ENCODE data around the gene ATP2B2.

Gene ATP2B2

DNA sequence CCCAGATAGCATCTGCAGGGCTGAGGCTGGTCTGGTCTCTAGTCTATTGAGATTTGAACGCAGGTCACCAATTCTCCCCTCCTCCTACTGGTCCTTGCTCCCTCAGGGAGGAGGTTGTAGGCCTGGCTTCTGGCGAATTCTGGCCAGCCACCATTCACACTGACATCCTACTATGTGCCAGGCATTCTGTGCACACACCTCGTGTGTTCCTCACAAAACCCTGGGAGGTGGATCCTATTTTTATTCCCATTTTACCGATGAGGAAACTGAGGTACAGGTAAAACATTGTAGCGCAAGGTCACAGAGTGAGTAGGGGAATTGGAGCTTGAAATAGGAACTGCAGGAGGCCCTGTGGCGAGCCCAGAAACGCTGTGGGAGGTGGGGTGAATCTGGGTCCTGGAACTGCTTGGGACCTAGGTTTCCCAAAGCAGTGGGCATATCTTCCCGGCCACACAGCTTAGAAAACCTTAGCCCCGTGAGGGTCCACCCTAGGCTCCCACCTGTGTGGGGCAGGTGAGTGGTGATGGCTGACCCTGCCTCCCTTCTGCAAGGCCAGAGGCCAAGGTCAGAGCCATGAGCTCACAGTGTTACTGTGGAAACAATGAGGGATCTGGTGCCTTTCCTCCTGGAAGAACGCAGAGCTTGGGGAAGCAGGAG is 4.8 kb upstream of the ATP2B2 start:
- no peak for DNase-seq

DNA sequence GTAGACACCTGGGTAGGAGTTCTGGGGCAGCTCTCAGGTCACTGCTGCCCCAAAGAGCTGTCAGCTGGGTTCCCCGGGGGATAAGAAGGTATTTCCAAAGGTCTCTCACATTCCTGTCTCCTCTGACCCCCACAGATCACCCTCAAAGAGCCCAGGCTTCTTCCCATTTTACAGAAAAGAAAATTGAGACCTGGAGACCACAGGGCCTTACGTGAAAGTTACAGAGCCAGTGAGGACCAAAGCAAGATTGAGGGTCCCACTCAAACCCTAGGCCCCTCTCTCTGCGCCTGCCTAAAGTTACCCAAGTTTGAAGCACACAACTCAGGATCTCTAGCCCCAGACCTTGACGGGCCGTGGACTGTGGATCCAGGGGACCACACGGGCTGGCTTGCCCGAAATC is 3.9 kb upstream of the ATP2B2 start:
- no peak for DNase-seq

DNA sequence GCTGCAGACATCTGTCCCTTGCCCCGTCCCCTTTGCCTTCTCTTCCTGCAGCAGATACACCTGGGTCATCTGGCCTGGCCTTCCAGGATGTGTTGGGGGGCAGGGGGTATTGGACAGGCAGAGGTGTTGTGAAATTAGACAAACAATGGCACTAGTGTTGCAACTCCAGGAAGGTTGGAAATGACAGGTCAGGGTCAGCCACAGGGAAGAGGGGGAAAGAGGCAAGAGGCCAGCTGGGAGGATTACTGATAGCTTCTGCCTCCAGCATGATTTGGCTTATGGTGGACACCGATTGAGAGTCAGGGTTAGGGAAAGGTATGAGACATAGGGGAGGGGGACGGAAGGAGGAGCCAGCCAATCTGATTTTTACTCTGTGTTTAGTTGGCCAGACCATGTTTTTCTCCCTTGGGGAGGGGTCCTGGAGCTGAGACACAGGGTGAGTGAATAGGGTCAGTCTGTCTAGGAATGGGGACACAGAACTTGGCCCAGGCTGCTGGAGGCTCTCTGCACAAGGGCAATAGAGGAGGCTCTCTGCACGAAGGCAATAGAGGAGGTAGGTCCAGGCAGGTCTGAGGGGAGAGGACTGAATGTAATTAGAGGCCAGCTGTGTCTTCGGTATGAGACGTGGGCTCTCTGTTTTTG is 3.4 kb upstream of the ATP2B2 start:
- no peak for DNase-seq

DNA sequence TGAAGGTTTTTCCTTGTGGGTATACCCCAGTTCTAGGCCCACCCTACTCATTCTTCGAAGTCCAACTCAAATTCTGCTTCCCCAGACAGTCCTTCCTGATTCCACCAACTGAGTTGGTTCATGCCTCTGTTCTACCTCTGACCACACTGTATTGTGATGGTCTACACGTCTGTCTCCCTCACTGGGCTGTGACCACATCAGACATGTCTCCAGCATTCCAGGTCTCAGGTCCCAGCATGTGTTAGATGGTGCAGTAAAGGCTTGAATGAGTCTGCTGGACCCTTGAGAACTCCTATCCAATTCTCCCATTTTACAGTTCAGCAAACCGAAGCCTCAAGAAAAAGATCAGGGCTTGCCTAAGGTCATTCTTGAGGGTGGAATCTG is 2.8 kb upstream of the ATP2B2 start:
- DNase-seq: no peak

DNA sequence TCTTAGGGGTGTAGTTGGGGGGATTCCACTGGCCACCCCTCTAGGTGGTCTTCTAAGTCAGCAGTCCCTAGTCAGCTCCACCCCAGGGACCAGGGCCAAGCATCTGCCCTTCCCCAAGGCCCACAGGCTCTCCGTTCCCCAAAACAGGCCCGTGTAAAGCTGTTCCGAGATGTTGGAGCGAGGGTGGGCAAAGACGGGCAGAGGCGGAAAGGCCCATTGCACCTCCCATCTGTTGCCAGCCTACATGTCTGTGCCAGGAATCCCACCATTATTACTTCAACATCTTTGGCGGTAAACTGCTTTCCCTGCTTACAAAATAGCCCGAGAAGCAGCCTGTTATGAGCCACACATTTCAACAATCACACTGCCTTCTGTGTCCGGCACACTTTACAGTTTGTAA is 1.9 kb upstream of the ATP2B2 start:
- no peak for DNase-seq

DNA sequence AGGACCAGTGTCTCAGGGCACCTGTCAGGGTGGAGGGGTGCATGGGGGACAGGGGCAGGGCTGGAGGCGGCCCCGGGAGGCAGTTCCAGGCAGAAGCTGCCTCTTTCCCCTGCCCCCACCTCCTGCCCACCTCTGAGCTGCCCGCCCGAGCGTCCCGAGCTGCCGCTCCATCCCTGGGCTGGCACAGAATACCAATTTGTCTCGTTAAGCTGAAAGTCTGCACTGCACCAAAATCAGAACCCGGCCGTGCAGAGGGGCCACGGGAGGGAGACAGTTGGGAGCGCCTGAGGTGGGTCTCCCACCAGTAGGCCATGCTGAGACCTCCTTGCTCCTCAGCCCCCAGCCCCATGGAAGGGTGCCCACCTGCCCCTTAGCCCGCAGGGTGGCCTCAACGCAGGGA is 1.3 kb upstream of the ATP2B2 start:
- DNase-seq: no peak

DNA sequence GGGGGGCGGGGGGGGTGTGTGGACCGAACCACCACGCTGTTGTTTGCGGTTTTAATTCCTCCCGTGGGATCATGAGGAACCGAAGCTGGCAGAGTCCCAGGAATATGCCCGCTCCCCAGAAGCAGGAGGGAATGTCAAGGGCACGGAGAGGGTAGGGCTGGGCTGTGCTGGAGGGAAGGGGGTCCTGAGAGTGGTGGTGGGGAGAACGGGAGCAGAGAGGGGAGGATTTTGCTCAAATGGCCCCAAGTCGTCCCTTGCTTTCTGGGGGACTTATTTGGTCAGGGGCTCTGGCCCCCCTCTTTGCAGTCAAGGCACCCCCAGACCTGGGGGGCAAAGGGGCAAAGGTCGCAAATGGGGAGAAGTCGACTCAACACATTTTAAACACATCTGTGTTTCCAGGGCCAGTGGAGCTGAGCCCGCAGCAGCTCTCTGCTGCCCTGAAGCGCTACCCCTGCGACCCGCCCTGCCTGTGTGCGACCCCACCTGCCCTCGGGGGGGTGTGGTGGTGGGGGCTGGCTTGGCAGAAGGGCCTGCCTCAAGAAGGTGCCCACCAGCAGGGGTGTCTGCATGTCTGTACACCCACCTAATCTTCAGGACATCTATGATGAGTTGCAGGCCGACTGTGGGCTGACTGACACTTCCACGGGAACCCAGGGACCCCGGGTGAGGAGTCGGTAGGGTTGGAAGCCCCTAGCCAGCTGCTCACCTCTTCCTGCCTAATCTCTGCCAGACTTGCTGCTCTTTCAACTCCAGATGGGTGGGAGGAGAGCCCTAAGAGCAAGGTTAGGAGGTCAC is 602 bp upstream of the ATP2B2 start:
- peak; percentile 65 for DNase-seq

DNA sequence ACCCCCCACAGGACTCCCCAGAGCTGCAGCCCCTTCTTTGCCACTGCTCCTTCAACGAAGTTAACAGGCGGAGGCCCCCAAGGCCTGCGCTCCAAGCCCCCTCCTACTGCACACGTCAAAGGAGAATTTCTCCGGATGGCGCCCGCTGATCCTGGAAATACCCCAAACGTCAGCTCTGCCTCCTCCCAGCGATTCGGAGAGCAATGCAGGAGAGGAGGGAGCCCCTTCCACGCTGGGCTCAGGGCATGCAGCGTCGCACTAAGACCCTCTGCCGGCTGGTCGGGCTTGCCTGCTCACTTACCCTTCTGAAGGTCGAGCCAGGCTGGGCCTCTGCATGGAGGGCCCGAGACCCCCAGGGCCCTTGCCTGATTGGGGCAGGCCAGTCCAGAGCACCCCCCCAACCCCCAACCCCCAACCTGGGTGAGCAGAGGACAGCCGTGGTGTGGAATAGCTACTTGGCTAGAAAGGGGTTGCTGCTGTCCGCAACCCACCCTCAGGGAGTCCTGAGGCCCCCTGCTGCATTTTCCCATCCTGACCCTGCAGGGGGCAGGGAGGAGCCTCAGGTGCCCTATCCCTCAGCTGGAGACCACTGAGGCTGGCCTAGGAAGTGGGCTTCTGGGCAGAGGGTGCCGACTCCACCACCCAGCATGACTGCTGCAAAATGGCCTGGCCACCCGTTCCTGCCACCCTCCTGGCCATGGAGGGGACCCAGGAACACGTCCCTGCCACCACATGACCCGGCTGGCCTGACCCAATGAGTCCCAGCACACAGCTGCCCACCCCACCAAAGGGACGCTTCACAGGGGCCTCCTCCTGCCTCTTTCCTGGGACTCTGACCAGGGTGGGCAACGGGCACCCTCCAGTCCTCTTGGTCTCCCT is 976 bp downstream of the ATP2B2 start:
- DNase-seq: no peak

DNA sequence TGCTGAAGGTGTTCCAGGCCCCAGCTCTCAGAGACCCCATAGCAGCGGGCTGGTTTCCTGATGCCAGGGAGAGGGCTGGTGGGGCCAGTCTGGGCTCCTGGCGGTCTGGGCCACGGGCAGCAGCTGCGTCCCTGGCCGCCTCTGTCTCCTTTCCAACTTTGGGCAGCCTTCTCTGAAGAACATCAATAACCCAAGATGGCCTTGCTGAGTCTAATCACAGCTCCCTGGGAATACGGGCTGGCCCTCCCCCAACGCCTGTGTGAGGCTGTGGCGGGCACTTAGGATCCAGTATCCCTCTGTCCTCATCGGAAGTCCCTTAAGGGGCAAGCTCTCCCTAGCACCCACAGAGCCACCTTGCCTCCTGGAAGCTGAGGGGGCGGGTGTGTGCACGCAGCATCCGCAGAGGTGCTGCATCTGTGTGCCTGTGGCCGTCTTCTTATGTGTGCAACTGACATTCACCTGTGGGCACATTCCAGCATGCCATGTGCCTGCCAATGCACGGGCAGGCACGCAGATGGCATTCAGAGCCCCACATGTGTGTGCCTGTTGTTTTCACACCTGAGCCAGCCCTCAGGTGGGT is 2.1 kb downstream of the ATP2B2 start:
- DNase-seq: no peak

DNA sequence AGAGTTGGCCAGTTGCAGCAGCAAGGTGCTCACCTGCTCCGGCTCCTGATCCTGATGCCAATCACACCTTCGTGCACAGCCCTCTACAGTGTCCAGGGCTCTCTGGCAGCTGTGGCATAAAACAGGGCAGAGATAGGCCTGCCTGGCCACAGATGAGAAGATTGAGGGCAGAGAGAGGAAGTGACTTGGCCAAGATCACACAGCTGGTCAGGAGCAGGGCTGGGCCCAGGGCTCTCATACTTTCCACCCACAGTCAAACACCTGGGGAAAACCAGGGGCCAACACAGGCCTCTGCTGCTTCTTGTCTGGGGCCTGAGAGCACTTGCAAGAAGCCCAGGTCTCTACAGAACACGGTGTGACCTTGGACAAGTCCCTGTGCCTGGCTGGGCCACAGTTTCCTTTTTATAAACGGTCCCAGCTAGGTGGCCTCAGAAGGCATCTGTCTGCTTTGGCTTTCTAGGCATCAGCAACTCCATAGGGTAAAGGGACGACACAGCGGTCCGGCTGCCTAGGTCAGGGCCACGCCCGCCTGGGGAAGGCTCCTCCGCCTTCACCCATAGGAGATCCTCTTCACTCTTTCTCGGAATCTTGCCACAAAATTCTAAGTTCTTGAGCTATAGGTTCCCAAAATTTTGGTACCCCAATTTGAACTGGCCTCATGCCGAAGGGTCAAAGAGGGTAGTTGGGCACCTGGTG is 3.1 kb downstream of the ATP2B2 start:
- DNase-seq: no peak

DNA sequence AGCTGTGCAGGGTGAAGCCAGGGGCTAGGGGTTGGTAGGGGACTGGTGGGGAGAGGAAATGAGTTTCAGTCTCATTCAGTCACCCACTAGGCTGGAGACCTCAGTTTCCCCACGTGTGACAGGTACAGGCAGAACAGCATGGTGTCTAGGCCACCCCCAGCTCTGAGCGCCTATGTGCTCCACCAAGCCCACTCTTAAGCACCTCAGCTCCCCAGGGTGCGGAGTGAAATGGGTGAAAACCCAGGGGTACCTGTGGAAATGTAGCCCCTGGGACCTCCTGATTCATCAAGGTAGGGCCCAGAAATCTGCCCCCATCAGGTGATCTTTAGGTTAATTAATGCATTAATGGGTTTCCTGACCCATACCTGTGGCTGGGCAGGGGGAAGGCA is 3.7 kb downstream of the ATP2B2 start:
- DNase-seq: no peak

DNA sequence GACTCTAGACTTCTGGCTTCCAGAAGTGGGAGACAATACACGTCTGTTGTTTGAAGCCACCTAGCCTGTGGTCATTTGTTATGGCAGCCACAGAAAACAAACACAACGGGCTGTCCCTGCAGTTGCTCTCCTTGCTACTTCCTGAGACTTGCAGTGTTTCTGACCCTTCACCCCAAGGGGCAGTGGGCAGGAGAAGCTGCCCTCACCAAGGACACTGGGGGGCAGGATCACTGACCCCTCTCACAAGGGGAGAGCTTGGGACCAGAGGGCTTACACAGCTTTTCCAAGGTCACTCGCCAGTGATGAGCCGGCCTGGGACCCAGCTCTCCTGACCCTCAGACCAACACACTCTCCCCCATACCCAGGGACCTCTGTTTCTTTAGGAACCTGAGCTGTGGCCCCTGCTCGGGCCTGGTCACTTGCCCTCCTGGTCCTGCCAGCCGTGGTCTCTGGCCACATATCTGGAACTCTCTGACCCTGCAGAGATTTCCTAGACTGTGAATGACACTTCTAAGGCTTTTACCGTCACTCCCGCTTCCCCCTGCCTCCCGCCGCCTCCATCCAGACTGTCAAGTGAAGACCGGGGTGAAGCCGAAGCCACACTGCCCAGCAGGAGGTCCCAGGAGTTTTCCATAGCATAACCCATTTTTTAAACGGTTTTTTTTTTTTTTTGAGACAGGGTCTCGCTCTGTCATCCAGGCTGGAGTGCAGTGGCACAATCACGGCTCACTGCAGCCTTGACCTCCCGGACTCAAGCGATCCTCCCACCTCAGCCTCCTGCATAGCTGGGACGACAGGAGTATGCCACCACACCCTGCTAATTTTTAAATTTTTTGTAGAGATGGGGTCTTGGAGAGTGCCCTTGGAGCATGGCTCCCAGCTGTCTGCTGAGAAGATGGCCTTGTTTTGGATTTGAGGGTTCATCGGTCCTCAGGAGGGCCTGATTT is 4.4 kb downstream of the ATP2B2 start:
- no peak for DNase-seq

DNA sequence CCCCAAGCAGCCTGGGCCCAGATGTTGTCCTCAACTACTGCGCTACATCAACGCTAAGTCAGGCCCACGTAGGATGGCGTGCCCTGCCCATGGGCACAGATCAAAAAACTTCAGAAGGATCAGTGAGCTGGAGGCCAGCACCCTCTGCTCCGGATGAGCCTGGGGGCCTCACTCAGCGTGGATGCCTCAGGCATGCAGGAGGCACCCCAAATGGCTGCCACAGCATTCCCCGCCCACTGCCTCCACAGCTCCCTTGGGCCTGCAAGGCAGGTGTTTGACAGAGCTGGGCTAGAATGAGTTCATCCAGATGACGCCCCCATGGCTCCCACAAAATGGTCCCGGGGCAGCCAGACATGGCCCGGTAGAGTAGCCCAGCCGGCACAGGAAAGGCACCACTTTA is 7.1 kb downstream of the ATP2B2 start:
- DNase-seq: no peak

DNA sequence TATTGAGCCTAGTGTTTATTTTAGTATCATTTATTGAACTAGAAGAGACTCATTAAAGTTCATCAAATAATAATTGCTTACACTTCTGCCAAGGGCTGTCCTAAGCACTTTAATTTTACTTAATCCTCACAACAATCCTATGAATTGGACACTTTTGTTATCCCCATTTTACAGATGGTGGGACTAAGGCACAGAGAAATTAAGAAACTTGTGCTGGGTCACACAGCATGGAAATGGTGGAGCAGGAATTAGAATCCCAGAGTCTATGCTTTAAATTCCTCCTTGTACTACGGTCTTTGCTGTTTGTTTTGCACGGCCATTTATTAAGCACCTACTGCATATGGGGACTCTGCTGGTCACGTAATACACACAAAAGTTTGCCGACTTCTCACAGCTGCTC is 7.9 kb downstream of the ATP2B2 start:
- DNase-seq: no peak

DNA sequence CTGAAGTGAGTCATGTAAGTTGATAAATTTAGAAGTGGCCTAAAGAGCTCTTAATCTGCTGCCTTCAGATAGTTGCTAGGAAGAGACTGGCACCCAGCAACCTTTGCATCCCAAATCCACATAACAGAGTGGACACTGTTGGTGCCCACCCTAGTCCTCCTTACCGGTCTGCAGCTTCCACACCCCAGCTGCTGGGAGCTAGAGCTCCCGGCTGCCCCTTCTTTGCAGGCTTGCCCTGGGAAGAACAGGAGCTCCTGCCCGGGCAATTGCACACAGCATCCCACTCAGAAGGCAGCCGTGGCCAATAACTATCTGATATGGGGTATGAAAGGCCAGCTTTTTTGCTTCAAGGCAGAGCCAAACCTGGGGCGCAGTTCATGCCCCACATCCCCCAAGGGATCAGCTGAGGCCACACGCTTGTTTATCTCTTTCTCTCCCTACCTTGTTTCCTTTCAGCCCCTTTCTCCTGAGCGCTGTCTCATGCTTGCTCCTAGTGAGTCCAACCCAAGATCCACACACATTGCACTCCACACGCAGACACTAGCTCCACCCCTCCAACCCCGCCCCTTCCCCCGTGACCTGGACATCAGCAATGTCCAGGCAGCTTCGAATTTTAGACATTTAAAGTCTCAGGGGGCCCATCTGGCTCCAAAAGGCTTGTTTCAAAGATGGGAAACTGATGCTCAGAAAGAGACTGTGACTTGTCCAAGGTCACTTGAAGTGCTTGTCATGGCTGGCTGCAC is 9.1 kb downstream of the ATP2B2 start:
- DNase-seq: no peak

DNA sequence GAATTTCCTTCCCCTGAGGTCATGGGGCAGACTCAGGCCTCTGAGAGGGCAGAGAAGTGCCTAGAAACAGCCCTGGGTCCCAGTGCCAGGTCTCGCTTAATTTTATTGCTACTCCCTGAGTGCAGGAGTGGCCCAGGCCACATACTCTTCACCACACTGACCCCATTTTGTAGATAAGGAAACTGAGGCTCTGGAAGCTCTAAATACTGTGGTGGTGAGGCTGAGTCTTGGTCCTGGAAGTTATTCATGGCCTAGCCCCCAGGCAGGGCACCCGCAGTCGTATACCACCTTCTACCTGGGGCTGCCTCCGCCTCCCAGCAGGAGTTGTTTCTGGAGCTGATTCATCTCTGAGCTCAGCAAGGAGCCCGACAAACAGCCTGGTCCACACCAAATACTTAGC is 9.8 kb downstream of the ATP2B2 start:
- no peak for DNase-seq

DNA sequence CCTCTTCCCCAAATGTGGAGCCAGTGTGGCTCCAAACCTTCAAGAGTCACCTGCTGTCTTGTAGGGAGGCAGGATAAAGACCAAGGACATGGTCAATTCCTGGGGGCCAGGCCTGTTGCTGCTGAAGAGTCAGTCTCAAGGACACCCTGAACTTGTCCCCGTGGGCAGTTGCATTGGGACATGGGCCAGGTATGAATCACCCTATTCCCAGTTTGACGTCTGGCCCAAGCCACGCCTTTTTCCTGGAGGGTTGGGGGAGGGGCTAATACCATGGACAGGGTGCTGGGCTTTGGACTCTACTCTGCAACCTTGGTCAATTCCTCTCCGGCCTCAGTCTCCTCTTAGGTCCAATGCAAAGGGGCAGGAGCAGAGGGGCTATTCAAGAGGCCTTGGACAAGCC is 10.4 kb downstream of the ATP2B2 start:
- DNase-seq: peak; percentile 24

DNA sequence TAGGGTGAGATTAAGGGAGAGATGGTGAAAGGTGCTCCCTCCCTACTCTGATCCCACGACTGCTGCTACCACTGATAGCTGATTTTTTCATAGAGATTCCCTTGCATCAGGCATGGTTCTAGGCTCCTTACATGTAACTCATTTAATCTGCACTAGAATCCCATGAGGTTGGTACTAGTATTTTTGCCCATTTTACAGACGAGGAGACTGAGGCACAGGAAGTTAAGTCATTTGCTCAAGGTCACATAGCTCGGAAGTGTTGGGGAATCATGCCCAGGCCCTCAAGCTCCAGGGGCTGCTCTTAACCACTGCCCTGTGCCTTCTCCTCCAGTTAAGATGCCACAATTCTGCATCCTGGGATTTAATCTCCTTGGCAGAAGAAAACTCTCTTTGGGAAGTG is 11.2 kb downstream of the ATP2B2 start:
- no peak for DNase-seq

DNA sequence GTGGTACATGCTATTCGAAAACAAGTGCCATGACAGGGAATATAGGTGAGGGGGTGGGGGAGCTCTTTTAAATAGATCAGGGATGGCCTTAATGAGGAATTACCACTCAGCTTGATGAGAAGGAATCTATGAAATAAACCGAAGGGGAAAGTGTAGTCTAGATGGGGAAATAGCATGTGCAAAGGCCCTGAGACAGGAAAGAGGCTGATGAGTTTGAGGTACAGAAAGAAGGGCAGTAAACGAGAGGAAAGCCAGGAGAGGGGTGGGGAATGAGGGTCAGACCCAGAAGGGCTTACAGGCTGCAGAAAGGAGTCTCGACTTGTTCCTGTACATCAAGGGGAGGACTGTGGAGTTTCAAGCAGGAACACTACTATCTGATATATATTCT is 12.2 kb downstream of the ATP2B2 start:
- DNase-seq: no peak

Data from NCI-H69 (cell line).